ENCODE results near the gene COX18.

The COX18 gene

GRCh38 chr4:73069338-73070073 is at the start of gene COX18:
COX18 (minus strand) TSS chr4:73069716; CDS start chr4:73069649, 67 bp downstream.
- DNase-seq: peak; percentile 97

DNA sequence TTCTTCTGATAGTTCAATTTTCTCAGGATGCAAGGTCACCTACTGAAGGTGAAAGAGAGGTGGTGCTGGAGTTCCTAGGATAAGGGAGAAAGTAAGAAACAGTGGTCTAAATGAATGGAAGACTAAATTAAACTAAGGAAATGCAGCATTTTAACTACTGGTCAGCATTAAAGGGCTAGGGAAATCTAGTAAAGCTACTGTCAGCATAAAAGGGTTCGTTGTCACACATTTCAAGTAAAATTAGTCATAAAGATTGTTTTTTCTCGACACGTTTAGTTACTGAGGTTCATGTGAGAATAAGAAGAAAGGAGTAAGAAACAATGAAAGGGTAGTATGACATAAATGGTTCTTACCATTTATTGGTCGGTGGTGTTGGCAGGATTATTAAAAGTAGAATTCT is 40.0 kb upstream of the COX18 start:
- no peak for DNase-seq

DNA sequence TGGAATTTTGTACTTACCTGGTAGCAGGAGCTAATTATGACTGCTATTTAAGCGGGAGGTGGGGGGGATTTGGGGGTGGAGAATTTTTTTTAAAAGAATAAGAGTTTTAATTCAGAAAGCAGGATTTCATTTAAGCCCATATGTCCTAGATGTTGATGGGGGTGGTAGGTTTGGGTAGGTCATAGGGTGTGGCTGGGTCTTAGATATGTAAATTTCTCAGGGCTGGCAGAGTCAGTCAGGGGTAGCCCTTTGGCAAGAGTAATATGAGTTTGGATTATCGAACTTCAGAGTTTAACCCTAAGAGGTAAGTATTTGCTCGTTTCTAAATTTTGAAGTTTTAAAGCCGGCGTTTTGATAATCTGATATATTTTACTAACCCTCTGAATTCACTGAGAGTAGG is 35.2 kb upstream of the COX18 start:
- DNase-seq: no peak

- no peak for DNase-seq
Measured at GRCh38 chr4:73103799-73104503, 34.4 kb upstream of the COX18 start.

DNA sequence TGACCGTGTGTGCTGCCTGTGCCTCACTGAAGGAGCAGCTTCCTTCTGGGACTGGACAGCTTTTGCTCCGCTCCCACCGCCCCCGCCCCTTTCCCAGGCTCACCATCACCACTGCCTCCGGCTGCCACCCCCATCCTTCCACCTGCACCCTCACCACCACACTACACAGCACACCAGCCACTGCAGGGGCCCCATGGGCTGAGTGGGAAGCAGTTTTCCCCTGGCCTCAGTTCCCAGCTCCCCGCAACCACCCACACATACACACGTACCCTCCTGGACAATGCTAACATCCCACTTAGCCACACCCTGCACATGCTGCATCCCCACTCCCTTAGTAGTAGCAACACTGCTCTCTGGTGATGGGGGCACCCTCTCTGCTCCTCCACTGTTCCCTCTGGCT is 29.6 kb upstream of the COX18 start:
- DNase-seq: no peak

DNA sequence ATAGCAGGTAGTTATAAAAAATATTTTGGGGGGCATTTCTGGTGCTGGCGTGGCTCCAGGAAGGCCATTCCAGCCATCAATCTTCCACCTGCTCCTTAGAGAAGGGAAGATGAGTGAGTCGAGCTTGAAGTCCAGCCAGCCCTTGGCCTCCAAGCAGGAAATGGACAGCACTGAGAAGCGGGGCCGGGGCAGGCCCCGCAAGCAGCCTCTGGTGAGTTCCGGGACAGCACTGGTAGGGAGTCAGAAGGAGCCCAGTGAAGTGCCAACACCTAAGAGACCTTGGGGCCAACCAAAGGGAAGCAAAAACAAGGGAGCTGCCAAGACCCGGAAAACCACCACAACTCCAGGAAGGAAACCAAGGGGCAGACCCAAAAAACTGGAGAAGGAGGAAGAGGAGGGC is 29.2 kb upstream of the COX18 start:
- DNase-seq: no peak

- no peak for DNase-seq
Measured at GRCh38 chr4:73098016-73098415, 28.5 kb upstream of the COX18 start.

- DNase-seq: no peak
Measured at GRCh38 chr4:73092868-73093267, 23.4 kb upstream of the COX18 start.

DNA sequence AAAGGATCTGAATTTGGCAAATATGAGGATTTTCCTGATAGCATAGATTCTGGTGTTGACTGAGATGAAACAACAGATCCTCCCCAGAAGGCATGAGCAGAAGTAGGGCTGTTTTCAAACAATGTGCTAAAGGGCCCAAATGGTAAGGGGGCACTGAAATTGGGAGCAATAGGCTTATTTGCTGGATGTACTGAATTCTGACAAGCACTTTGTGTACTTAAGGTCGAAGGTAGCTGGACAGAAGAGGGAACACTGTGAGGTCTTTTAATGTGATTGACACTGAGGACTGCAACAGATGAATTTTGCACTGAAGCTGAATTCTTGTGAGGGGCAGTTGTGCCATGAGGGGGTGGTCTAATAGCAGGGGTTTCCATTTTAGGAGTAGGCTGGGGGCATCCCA is 21.2 kb upstream of the COX18 start:
- DNase-seq: no peak

- DNase-seq: no peak
Measured at GRCh38 chr4:73087871-73088270, 18.4 kb upstream of the COX18 start.

- DNase-seq: no peak
Measured at GRCh38 chr4:73086095-73086868, 16.8 kb upstream of the COX18 start.

GRCh38 chr4:73080789-73081188 is 11.3 kb upstream of the COX18 start:
- DNase-seq: no peak

GRCh38 chr4:73075832-73076231 is 6.3 kb upstream of the COX18 start:
- DNase-seq: no peak

DNA sequence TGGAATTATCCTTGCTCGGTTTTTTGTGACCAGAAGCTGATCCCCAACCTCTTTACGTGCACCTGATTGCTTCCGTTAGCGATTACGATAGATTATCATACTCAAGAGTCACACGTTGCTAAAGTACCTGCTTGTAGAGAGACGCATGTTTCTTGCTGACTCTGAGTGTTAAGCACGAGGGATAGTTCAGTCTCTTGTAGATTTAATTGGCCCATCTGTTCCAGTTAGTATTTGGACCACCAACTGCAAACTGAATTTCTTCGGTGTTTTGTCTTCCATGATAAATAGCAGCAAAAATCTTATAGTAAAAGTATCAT is 516 bp upstream of the COX18 start:
- DNase-seq: peak; percentile 73

DNA sequence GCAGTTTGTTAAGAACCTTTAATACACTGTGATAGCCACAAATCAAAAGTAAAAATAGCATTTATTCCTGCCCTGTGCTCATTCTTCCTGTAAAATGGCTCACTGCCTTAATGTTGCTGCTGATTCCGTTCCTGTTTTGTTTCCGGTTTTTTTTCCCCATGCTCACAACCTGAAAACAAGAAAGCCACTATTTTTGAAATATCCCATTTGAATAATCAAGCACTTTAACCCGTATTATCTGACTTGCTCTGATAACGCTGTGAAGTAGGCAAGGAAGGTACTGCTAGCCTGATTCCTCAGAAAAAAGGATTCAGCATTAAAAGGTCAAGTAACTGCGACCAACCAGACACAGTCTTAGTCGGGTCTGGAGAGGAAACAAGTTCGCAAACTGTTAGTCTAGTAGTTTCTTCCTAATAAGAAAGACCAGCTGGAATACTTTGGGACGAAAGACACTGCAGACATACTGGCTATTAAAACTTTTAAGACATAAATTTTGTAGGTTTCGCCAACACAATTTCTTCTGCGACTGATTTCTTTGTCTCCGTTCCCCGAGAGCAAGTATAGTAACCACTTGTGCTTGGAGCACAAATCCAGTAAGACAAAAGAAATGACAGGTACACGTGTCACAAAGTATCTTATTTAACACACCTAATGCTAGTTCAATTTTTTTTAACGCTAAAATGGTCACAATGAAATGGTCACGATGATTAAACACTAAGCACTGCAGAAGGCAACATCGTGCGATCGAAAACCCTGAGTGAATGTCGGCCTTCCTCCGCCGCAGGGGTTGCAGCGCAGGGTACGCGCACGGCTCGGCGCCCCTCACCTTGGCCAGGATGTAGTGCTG is 802 bp downstream of the COX18 start:
- DNase-seq: peak; percentile 52

DNA sequence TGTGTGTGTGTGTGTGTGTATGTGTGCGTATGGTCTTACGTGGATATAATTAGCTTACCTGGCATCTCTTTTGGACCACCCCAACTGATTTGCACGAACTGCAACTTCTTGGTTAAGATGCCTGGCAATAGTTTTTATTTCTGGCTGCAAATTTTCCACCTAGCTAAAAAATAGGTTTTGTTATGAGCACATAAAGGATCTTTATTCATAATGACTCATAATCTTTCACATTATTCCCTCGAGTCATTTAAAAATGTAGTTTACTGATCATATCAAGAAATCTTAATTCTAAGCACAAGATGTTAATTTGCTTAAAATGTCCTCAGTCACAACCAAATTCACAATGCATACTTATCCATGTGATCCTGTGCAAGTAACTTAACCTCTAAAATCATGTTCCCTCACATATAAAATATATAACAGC is 1.5 kb downstream of the COX18 start:
- peak; percentile 11 for DNase-seq

GRCh38 chr4:73066928-73067327 is 2.6 kb downstream of the COX18 start:
- DNase-seq: no peak

- no peak for DNase-seq
Measured at GRCh38 chr4:73066445-73066844, 3.1 kb downstream of the COX18 start.

DNA sequence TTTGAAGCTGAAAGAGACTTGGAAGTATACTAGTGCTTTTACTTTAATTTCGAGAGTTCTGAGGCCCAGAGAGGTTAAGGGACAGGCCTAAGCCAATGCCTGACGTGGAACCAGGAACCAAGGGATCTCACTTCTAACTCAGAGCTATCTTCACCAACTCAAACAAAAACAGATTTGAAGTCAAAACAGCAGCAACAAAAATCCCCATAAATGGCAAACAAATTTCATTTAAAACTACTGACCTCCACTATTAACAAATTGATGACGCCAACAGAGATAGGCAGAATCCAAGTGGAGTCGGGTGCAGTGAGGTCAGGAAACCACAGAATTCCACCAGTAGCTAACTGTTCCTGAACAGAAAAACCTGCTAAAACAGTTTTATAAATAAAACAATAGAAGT is 5.0 kb downstream of the COX18 start:
- DNase-seq: no peak

GRCh38 chr4:73055241-73055897 is 14.1 kb downstream of the COX18 start:
- DNase-seq: no peak

DNA sequence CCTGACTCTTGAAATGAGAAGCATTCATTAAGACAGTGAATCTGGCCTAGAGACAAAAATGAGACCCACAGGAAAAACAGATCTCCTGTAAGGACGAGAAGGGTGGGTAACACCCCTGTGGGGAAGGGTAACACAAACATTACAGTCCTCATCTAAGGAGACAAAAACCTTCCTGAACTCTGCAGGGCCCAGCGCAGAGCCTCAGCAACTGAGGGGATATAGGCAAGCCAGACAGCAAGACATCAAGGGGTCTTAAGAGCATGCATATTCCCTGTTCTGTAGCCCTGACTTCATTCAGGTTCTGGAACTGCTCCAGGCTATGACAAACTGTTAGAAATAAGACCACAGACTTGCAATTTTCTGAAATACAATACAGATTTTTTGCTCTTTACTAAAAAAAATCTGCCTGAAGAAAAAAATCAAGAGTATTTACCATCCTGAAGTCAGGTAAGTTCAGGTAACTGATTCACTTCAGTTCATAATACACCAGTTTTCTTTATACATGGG is 15.5 kb downstream of the COX18 start:
- no peak for DNase-seq

DNA sequence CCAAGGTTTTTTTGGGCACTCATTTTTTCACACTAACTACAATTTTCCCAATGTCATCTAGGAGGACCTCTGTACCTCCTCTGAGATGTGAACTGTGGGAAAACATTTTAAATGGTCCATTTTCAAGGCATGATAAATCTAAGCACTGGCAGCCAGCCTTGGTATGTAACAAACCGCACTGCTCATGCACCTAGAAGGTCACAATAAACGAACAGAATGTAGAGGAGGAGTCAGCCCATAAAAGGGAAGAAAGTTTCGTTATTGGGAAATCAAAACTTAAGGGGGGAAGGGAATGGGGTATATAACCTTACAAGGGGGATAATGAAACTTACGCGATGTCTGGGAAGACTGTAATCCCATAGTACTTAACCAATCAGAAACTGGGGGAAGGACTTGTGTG is 16.4 kb downstream of the COX18 start:
- DNase-seq: no peak
